ENCODE results near the gene EEF2KMT. TPM values are rescaled to one million over a fixed set of nuclear protein-coding genes. Genes with fewer than 3 reads are reported as not detected.

Gene EEF2KMT
- total and polyA plus RNA-seq, 2 of the 8 experiments (the other 6 are each of a cell fraction or from before 2014, with no cell fraction given) = 35.8 to 37.0 TPM

GRCh38 chr16:5040451-5040850 is 57.1 kb downstream of the EEF2KMT start:
- no peak overlapping the region for H2AFZ ChIP-seq (ENCODE audit: low read length)
- peaks cover 0 to 7% (median 6%) of the 10 kb centered on the region in 4 experiments; a peak in 6 of 7 replicates for H3K4me1 ChIP-seq (replicated peaks in 1 of 4; ENCODE audit: control insufficient read depth in 3 of 4, insufficient read depth in 4 of 4, low read length in 3 of 4)
- no peak for DNase-seq (ENCODE audit: low read depth in 1 of 2, low spot score in 2 of 2)
- no peaks in the 10 kb centered on the region for H3K79me1 ChIP-seq (ENCODE audit: low read depth, low read length)
- H3K27me3 ChIP-seq (replicated peaks in 1 of 4; ENCODE audit: control insufficient read depth in 3 of 4, extremely low read depth in 1 of 4, insufficient read depth in 3 of 4, low read length in 3 of 4) = no peaks in the 10 kb centered on the region
- H3K14ac ChIP-seq (ENCODE audit: insufficient read length) = no peak overlapping the region
- H3K27ac ChIP-seq (ENCODE audit: low read depth, low read length) = no peak overlapping the region
- no peak overlapping the region for H3K23ac ChIP-seq (ENCODE audit: insufficient read length)
- H2BK15ac ChIP-seq (ENCODE audit: low read length) = no peak overlapping the region; the same call in 1 of the 2 replicates
- no peaks in the 10 kb centered on the region for H3K36me3 ChIP-seq (ENCODE audit: control insufficient read depth in 2 of 4, insufficient read depth in 4 of 4, low read length in 3 of 4)
- no peak overlapping the region for H3K9ac ChIP-seq (replicated peaks in 1 of 4; ENCODE audit: extremely low read depth in 1 of 4, low read depth in 3 of 4, low read length in 3 of 4)
- TF ChIP-seq TAF7 (optimal IDR thresholded peaks at IDR 0.05; ENCODE audit: borderline replicate concordance, low read depth, low read length) (no peak), HDAC2 (IDR thresholded peaks at IDR 0.05; ENCODE audit: borderline replicate concordance in 1 of 2, low read depth in 2 of 2, low read length in 2 of 2) (no peak), BACH1 (IDR thresholded peaks at IDR 0.05; ENCODE audit: low read length) (no peak), RNF2 (IDR thresholded peaks at IDR 0.05; ENCODE audit: borderline replicate concordance, low read depth, low read length, missing control alignments, poor library complexity, severe bottlenecking) (no peak), POLR2AphosphoS5 (IDR thresholded peaks at IDR 0.05; ENCODE audit: low read depth, low read length) (no peak)
- H3K79me2 ChIP-seq (ENCODE audit: control insufficient read depth in 1 of 2, insufficient read depth in 2 of 2, low read length in 2 of 2) = no peaks in the 10 kb centered on the region
- H4K5ac ChIP-seq (ENCODE audit: insufficient read length, low read depth, low read length) = no peak overlapping the region
- H2BK12ac ChIP-seq (ENCODE audit: low read depth, low read length) = no peak overlapping the region
- H3K23me2 ChIP-seq (ENCODE audit: low read depth, low read length) = no peaks in the 10 kb centered on the region
- POLR2A ChIA-PET (ENCODE audit: partially characterized antibody) = no interaction called here
- H3K18ac ChIP-seq (ENCODE audit: extremely low read depth, low read length) = no peak overlapping the region
- H3K4ac ChIP-seq (replicated peaks; ENCODE audit: insufficient read length, low read depth, low read length) = no peak overlapping the region
- H4K20me1 ChIP-seq (replicated peaks in 1 of 2; ENCODE audit: control insufficient read depth in 1 of 2, insufficient read depth in 2 of 2, low read length in 2 of 2) = no peaks in the 10 kb centered on the region
- CTCF ChIA-PET (ENCODE audit: partially characterized antibody) = interaction anchor here (1.2 to 28.8 kb wide), 5 partner anchors 11 to 68 kb away, joined by 3 to 625 read pairs (median 27); partner anchors contain the start of gene ALG1
- no peak overlapping the region for H2BK5ac ChIP-seq (ENCODE audit: low read depth, low read length)
- H3K4me3 ChIP-seq (ENCODE audit: extremely low read depth in 1 of 4, insufficient read depth in 2 of 4, low read depth in 3 of 4, low read length in 4 of 4) = no peak overlapping the region
- no peak overlapping the region for H2BK20ac ChIP-seq (ENCODE audit: low read length)
- H3K56ac ChIP-seq (replicated peaks; ENCODE audit: insufficient read length, low read depth, low read length) = no peak overlapping the region
- H2BK120ac ChIP-seq (replicated peaks; ENCODE audit: low read depth, low read length) = no peak overlapping the region
- H4K8ac ChIP-seq (ENCODE audit: extremely low read depth, insufficient read depth, low read length) = no peak overlapping the region
- H3K9me3 ChIP-seq (ENCODE audit: insufficient read depth in 2 of 2, low read depth in 1 of 2, low read length in 1 of 2) = no peaks in the 10 kb centered on the region
- H3K4me2 ChIP-seq (ENCODE audit: insufficient read depth in 1 of 2, low read depth in 2 of 2, low read length in 2 of 2) = no peak overlapping the region
- FAIRE-seq = no peak
- H2AK5ac ChIP-seq (ENCODE audit: low read depth, low read length) = 0 out of 2 replicates have a peak overlapping the region, but pooled peaks have one; percentile 39
- H4K91ac ChIP-seq (replicated peaks; ENCODE audit: insufficient read length, low read length) = no peak overlapping the region
- 79% methylated on average over 7 of the region's 7 CpGs; no CpG with 5 or more reads in 1 of the 2 experiments for WGBS, 2 experiments (ENCODE audit: extremely low coverage in 1 of 2, insufficient coverage in 1 of 2, insufficient read length in 1 of 2, insufficient replicate concordance in 2 of 2, low coverage in 1 of 2, low lambda C conversion rate in 2 of 2, missing lambda C conversion rate in 1 of 2)

Measured in H1 (cell line).